K562 treated with DMSO at 1 percent for 4 hours (cell line): Measurements from ENCODE around the gene PPP4R3C. TPM values are rescaled to one million over a fixed set of nuclear protein-coding genes. Genes with fewer than 3 reads are reported as not detected.

ENCODE experiments used
- total RNA-seq: library from RNA; unstranded; fragments of 300-600 nt; gene quantifications from 2 replicates; pipeline ENCODE4 v1.2.3, GENCODE V29; 2022; ENCODE audit not compliant: insufficient read depth

PPP4R3C gene
- total RNA-seq = not detected in 2 replicates

DNA sequence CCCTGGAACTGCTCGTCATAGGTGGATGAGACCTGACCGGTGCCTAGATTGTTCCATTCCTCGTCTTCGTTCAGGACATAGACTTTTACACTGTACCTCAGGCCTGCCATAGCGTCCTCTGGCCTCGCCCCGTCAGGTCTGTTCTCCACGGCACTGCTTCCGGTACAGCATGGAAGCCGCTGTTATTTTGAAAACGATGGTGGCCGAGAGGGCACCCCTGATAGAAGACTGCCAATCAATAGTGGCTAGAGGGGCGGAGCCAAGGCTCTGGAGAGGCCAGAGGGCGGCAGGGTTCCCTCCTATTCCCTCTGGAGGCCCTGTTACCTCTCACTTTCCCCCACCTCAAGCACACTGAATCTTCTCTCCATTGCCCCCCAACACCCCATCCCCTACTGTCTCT lies at the start of gene PPP4R3C:
PPP4R3C (minus strand) TSS at position 155 of the 400 bp plus-strand sequence; CDS start at position 110, 45 bp downstream.

Other genes starting within 250 kb of the PPP4R3C start
- gene DCAF8L2, start 127.0 kb upstream of the PPP4R3C start, total RNA-seq = not detected in 2 replicates